ENCODE results near the gene KIAA1614. TPM values are rescaled to one million over a fixed set of nuclear protein-coding genes. Genes with fewer than 3 reads are reported as not detected.

The KIAA1614 gene
- total RNA-seq, 1 donor from 2014 or later: 13.0 TPM

- Histone ChIP-seq H3K27me3 (no peaks in the 10 kb centered on the region), H3K9me3 (no peaks in the 10 kb centered on the region), H3K36me3 (no peaks in the 10 kb centered on the region), H3K4me3 (no peak overlapping the region), H3K4me1 (peaks cover 47% of the 10 kb centered on the region), H3K27ac (no peak overlapping the region)
- intact Hi-C loops (cut with DNase I): no loop called here
- no peak for DNase-seq (ENCODE audit: extremely low spot score in 2 of 2)
- TF ChIP-seq POLR2AphosphoS5 (IDR thresholded peaks at IDR 0.05; ENCODE audit: insufficient read depth in 1 of 2, low read depth in 1 of 2) (no peak), CTCF (IDR thresholded peaks at IDR 0.05) (no peak), POLR2A (IDR thresholded peaks at IDR 0.05) (no peak)
These were observed 11.2 kb downstream of the KIAA1614 start for GRCh38 chr1:180923887-180924286.

DNA sequence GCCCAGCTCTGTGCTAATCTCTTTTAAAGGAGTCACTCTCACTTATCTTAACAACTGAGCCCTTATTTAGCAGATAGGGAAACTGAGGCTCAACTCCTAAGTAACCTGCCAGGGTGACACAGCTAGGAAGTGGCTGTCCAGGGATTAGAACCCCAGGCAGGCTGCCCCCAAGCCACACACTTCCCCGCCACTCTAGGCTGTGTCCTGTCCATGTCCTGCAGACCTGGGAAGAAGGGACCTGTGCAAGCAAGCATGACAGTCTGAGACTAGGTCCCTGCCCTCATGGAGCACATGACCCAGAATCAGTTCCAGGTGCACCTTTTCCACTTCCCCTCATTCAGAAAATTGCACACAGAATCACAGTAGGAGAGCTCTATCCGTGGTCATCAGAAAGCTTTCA is 12.2 kb downstream of the KIAA1614 start:
- TF ChIP-seq CTCF (IDR thresholded peaks at IDR 0.05): no peak
- TF ChIP-seq POLR2A (IDR thresholded peaks at IDR 0.05): no peak
- no peak for TF ChIP-seq POLR2AphosphoS5 (IDR thresholded peaks at IDR 0.05; ENCODE audit: insufficient read depth in 1 of 2, low read depth in 1 of 2)
- Histone ChIP-seq H3K27me3 (no peaks in the 10 kb centered on the region), H3K36me3 (peaks cover 0 to 4% of the 10 kb centered on the region in 2 donors), H3K4me1 (peaks cover 47% of the 10 kb centered on the region), H3K9me3 (no peaks in the 10 kb centered on the region), H3K27ac (no peak overlapping the region), H3K4me3 (no peak overlapping the region)
- intact Hi-C loops (cut with DNase I): no loop called here
- no peak for DNase-seq (ENCODE audit: extremely low spot score in 2 of 2)

DNA sequence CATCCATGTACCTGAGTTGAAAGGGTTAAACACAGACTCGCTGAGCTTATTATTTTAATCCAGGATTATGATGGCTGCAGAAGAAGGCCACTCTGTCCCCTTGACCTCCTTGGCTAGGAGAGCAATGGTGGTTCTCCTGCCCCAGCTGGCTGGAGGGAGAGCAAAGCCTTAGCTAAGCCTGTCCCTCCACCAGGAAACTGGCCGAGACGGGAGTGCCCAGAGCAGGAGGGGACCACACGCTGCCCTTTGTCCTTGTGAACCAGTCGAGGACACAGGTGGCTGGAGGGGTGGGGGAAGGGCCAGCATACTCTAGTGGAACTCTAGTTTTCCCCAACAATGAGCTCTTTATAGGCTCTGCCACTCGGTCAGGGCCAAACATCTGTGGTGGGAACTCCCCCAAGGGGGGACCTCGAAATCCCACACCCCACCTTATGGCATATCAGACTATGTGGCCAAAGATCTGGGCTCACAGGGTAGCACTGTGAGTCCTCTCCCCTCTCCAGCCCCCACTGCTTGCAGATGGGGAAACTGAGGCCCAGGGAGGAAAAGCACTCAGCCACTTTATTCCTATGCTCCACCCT is 12.9 kb downstream of the KIAA1614 start:
- TF ChIP-seq POLR2A (IDR thresholded peaks at IDR 0.05) (no peak), POLR2AphosphoS5 (IDR thresholded peaks at IDR 0.05; ENCODE audit: insufficient read depth in 1 of 2, low read depth in 1 of 2) (no peak), CTCF (IDR thresholded peaks at IDR 0.05) (no peak)
- intact Hi-C loops (cut with DNase I): no loop called here
- Histone ChIP-seq H3K27ac (peak overlapping the region; percentile 47), H3K9me3 (no peaks in the 10 kb centered on the region), H3K4me1 (peaks cover 47% of the 10 kb centered on the region), H3K27me3 (no peaks in the 10 kb centered on the region), H3K4me3 (no peak overlapping the region), H3K36me3 (peaks cover 0 to 4% of the 10 kb centered on the region in 2 donors)
- DNase-seq (ENCODE audit: extremely low spot score in 2 of 2): no peak

GRCh38 chr1:180926164-180926981 is 13.7 kb downstream of the KIAA1614 start:
- Histone ChIP-seq H3K27me3 (no peaks in the 10 kb centered on the region), H3K4me1 (peaks cover 47% of the 10 kb centered on the region), H3K9me3 (no peaks in the 10 kb centered on the region), H3K4me3 (peak overlapping the region in 1 of 2 donors; percentile 19), H3K27ac (peak overlapping the region; percentile 47), H3K36me3 (peaks cover 0 to 4% of the 10 kb centered on the region in 2 donors)
- no peak for DNase-seq (ENCODE audit: extremely low spot score in 2 of 2)
- intact Hi-C loops (cut with DNase I): no loop called here
- peak in 1 of 2 donors; percentile 58 for TF ChIP-seq POLR2AphosphoS5 (IDR thresholded peaks at IDR 0.05; ENCODE audit: insufficient read depth in 1 of 2, low read depth in 1 of 2)
- TF ChIP-seq CTCF (IDR thresholded peaks at IDR 0.05): no peak
- no peak for TF ChIP-seq POLR2A (IDR thresholded peaks at IDR 0.05)

GRCh38 chr1:180927348-180927747 is 14.7 kb downstream of the KIAA1614 start:
- Histone ChIP-seq H3K36me3 (peaks cover 0 to 4% of the 10 kb centered on the region in 2 donors), H3K4me3 (no peak overlapping the region), H3K4me1 (peaks cover 47% of the 10 kb centered on the region), H3K9me3 (no peaks in the 10 kb centered on the region), H3K27me3 (no peaks in the 10 kb centered on the region), H3K27ac (peak overlapping the region; percentile 47)
- TF ChIP-seq CTCF (IDR thresholded peaks at IDR 0.05): no peak
- no peak for TF ChIP-seq POLR2AphosphoS5 (IDR thresholded peaks at IDR 0.05; ENCODE audit: insufficient read depth in 1 of 2, low read depth in 1 of 2)
- no peak for TF ChIP-seq POLR2A (IDR thresholded peaks at IDR 0.05)
- intact Hi-C loops (cut with DNase I): no loop called here
- no peak for DNase-seq (ENCODE audit: extremely low spot score in 2 of 2)

All from vagina (tissue), 2 donors.